Brain microvascular endothelial cell (primary cell): ENCODE results near the gene PRKG1.
"Not testable (repeated sequence)": the region's sequence is repeated elsewhere in the genome, so short reads cannot be mapped to it uniquely, and the experiment has no call there.

ENCODE experiments used
- DNase-seq: peaks from one replicate; pipeline ENCODE4 v3.0.0-alpha.2; 2020
- H3K27ac ChIP-seq: fragments of 250-450 bp; sonication (Bioruptor Pico); 2 replicates; pipeline ENCODE4 v1.5.1; 2020; ENCODE audit warnings: mild to moderate bottlenecking, moderate library complexity
- H3K27me3 ChIP-seq: fragments of 250-450 bp; sonication (Bioruptor Pico); replicated peaks from 2 replicates; pipeline ENCODE4 v1.5.1; 2020; ENCODE audit warnings: mild to moderate bottlenecking
- H3K36me3 ChIP-seq: fragments of 250-450 bp; sonication (Bioruptor Pico); replicated peaks from 2 replicates; pipeline ENCODE4 v1.5.1; 2020; ENCODE audit warnings: mild to moderate bottlenecking
- H3K4me3 ChIP-seq: 2 replicates; pipeline ENCODE4 v1.5.1; 2011; ENCODE audit warnings: low read depth, mild to moderate bottlenecking, control low read depth, low read length, moderate library complexity
- CTCF ChIP-seq: IDR thresholded peaks from 2 replicates; pipeline ENCODE4 v1.5.1; 2011; ENCODE audit warnings: low read depth, mild to moderate bottlenecking, moderate library complexity, low read length, control low read depth, inconsistent platforms; ENCODE audit errors: missing control alignments
- in situ Hi-C: cut with HindIII; loops from 2 replicates; pipeline ENCODE4 v1.10.0; 2017; ENCODE audit warnings: low sequenced_read_pairs, low pct_ligation_motif_present

The PRKG1 gene

GRCh38 chr10:51552879-51553278, 478.6 kb downstream of the PRKG1 start:
- TF ChIP-seq CTCF = no peak
- Histone ChIP-seq H3K27me3 (no peaks in the 10 kb centered on the region), H3K27ac (no peak overlapping the region), H3K4me3 (no peak overlapping the region), H3K36me3 (no peaks in the 10 kb centered on the region)
- in situ Hi-C loops = no loop called here
- no peak for DNase-seq

GRCh38 chr10:51564896-51565510, 490.7 kb downstream of the PRKG1 start:
- Histone ChIP-seq H3K27ac (no peak overlapping the region), H3K27me3 (no peaks in the 10 kb centered on the region), H3K4me3 (no peak overlapping the region), H3K36me3 (no peaks in the 10 kb centered on the region)
- TF ChIP-seq CTCF = no peak
- DNase-seq = no peak
- in situ Hi-C loops = no loop called here

- in situ Hi-C loops = no loop called here
- Histone ChIP-seq H3K27me3 (no peaks in the 10 kb centered on the region), H3K4me3 (no peak overlapping the region), H3K27ac (no peak overlapping the region), H3K36me3 (no peaks in the 10 kb centered on the region)
- no peak for TF ChIP-seq CTCF
- DNase-seq = no peak
These were observed 493.0 kb downstream of the PRKG1 start for GRCh38 chr10:51567271-51567670.

GRCh38 chr10:51569467-51569866, 495.2 kb downstream of the PRKG1 start:
- no peak for DNase-seq
- H3K27ac ChIP-seq = no peak overlapping the region
- no peaks in the 10 kb centered on the region for H3K36me3 ChIP-seq
- H3K27me3 ChIP-seq = no peaks in the 10 kb centered on the region
- in situ Hi-C loops = no loop called here
- H3K4me3 ChIP-seq = no peak overlapping the region
- no peak for TF ChIP-seq CTCF

- H3K4me3 ChIP-seq = no peak overlapping the region
- in situ Hi-C loops = no loop called here
- no peaks in the 10 kb centered on the region for H3K27me3 ChIP-seq
- no peak for TF ChIP-seq CTCF
- H3K27ac ChIP-seq = no peak overlapping the region
- no peak for DNase-seq
- H3K36me3 ChIP-seq = no peaks in the 10 kb centered on the region
These were observed 500.2 kb downstream of the PRKG1 start for GRCh38 chr10:51574248-51575048.

- H3K36me3 ChIP-seq, DNase-seq, H3K27ac ChIP-seq, H3K4me3 ChIP-seq, in situ Hi-C loops, H3K27me3 ChIP-seq: not testable (repeated sequence)
These were observed 506.9 kb downstream of the PRKG1 start for GRCh38 chr10:51581196-51581595.
